Glutamatergic neuron (in vitro differentiated cells): ENCODE results near the gene TM7SF2. TPM values are rescaled to one million over a fixed set of nuclear protein-coding genes. Genes with fewer than 3 reads are reported as not detected.

Experiments
- DNase-seq: peaks from one replicate; pipeline ENCODE4 v3.0.0; 2022
- H3K27ac Mint-ChIP-seq: one replicate; pipeline ENCODE4 v1.8.0; 2020; ENCODE audit warnings: mild to moderate bottlenecking, mixed read lengths, inconsistent platforms; ENCODE audit not compliant: unreplicated experiment
- H3K27me3 Mint-ChIP-seq: one replicate; pipeline ENCODE4 v1.8.0; 2020; ENCODE audit warnings: mild to moderate bottlenecking, moderate library complexity, mixed read lengths, inconsistent platforms; ENCODE audit not compliant: unreplicated experiment
- H3K36me3 Mint-ChIP-seq: one replicate; pipeline ENCODE4 v1.8.0; 2020; ENCODE audit warnings: mild to moderate bottlenecking, mixed read lengths, inconsistent platforms; ENCODE audit not compliant: unreplicated experiment
- H3K4me1 Mint-ChIP-seq: one replicate; pipeline ENCODE4 v1.8.0; 2020; ENCODE audit warnings: mild to moderate bottlenecking, low read depth, mixed read lengths, inconsistent platforms; ENCODE audit not compliant: unreplicated experiment
- H3K4me3 Mint-ChIP-seq: one replicate; pipeline ENCODE4 v1.8.0; 2020; ENCODE audit warnings: mild to moderate bottlenecking, mixed read lengths, inconsistent platforms; ENCODE audit not compliant: unreplicated experiment
- H3K9me3 Mint-ChIP-seq: one replicate; pipeline ENCODE4 v1.8.0; 2020; ENCODE audit warnings: mild to moderate bottlenecking, moderate library complexity, mixed read lengths, inconsistent platforms; ENCODE audit not compliant: unreplicated experiment
- CTCF ChIP-seq: fragments of 200-600 bp; sonication (generic); IDR thresholded peaks from one replicate; pipeline ENCODE4 v1.5.0; 2021; ENCODE audit not compliant: partially characterized antibody, unreplicated experiment
- total RNA-seq: library from RNA; stranded (reverse); fragmentation: NEBNext Ultra II Directional; extraction: Animal tissue kit (Norgen Biotek cat#: 25700); gene quantifications from one replicate; pipeline ENCODE4 v1.2.1, GENCODE V29; 2021; ENCODE audit not compliant: unreplicated experiment

TM7SF2 gene
- total RNA-seq, 1 donor from 2014 or later, result 241 TPM

GRCh38 chr11:65152122-65152521, 40.5 kb downstream of the TM7SF2 start:
- no peak for DNase-seq
- Mint-ChIP-seq H3K9me3 (peaks cover 5% of the 10 kb centered on the region), H3K4me1 (peaks cover 2% of the 10 kb centered on the region), H3K36me3 (no peaks in the 10 kb centered on the region), H3K4me3 (no peak overlapping the region), H3K27ac (no peak overlapping the region), H3K27me3 (no peaks in the 10 kb centered on the region)
- no peak for TF ChIP-seq CTCF

- peaks cover 1% of the 10 kb centered on the region for H3K9me3 Mint-ChIP-seq
- no peak for DNase-seq
- TF ChIP-seq CTCF, result no peak
- H3K27me3 Mint-ChIP-seq, result no peaks in the 10 kb centered on the region
- no peak overlapping the region for H3K4me3 Mint-ChIP-seq
- no peaks in the 10 kb centered on the region for H3K36me3 Mint-ChIP-seq
- H3K4me1 Mint-ChIP-seq, result no peaks in the 10 kb centered on the region
- H3K27ac Mint-ChIP-seq, result no peak overlapping the region
Observed at GRCh38 chr11:65156256-65156655, 44.6 kb downstream of the TM7SF2 start.

GRCh38 chr11:65156926-65157325, 45.3 kb downstream of the TM7SF2 start:
- no peak for DNase-seq
- no peak overlapping the region for H3K4me3 Mint-ChIP-seq
- H3K4me1 Mint-ChIP-seq, result no peaks in the 10 kb centered on the region
- no peaks in the 10 kb centered on the region for H3K9me3 Mint-ChIP-seq
- no peaks in the 10 kb centered on the region for H3K27me3 Mint-ChIP-seq
- no peak for TF ChIP-seq CTCF
- no peak overlapping the region for H3K27ac Mint-ChIP-seq
- H3K36me3 Mint-ChIP-seq, result no peaks in the 10 kb centered on the region

- Mint-ChIP-seq H3K36me3 (no peaks in the 10 kb centered on the region), H3K27me3 (no peaks in the 10 kb centered on the region), H3K9me3 (no peaks in the 10 kb centered on the region), H3K4me1 (no peaks in the 10 kb centered on the region), H3K4me3 (no peak overlapping the region), H3K27ac (no peak overlapping the region)
- no peak for DNase-seq
- TF ChIP-seq CTCF, result no peak
Observed at GRCh38 chr11:65157336-65157735, 45.7 kb downstream of the TM7SF2 start.

GRCh38 chr11:65159012-65159411, 47.3 kb downstream of the TM7SF2 start:
- Mint-ChIP-seq H3K4me3 (no peak overlapping the region), H3K27me3 (no peaks in the 10 kb centered on the region), H3K4me1 (no peaks in the 10 kb centered on the region), H3K27ac (no peak overlapping the region), H3K9me3 (no peaks in the 10 kb centered on the region), H3K36me3 (no peaks in the 10 kb centered on the region)
- no peak for DNase-seq
- TF ChIP-seq CTCF, result no peak
